ENCODE results near the gene LRRC56. TPM values are rescaled to one million over a fixed set of nuclear protein-coding genes. Genes with fewer than 3 reads are reported as not detected.
A peak's percentile ranks its signal among the peaks of the same experiment; 100 is the strongest.

LRRC56 gene
- total RNA-seq, 2 experiments from 2014 or later = 0.96 to 0.98 TPM

GRCh38 chr11:537622-538430 is 499 bp downstream of the LRRC56 start:
- Mint-ChIP-seq H3K27ac (peak overlapping the region; percentile 19), H3K27me3 (no peaks in the 10 kb centered on the region), H3K36me3 (ENCODE audit: low read depth) (no peaks in the 10 kb centered on the region), H3K4me3 (peak overlapping the region; percentile 79), H3K4me1 (peaks cover 17% of the 10 kb centered on the region), H3K9me3 (ENCODE audit: low read depth) (no peaks in the 10 kb centered on the region)
- DNase-seq (no peak), ATAC-seq (no peak)
- intact Hi-C loops (cut with DNase I, micrococcal nuclease) = loop anchor here in 1 of 2 experiments (1.0 to 5.0 kb wide), 2 partner anchors 17 to 184 kb away; no protein-coding TSS in a partner anchor
- CTCF ChIA-PET = interaction anchor here (0.6 to 1.4 kb wide), 3 partner anchors 8 to 19 kb away, joined by 3 to 5 read pairs (median 3); no protein-coding TSS in a partner anchor
- POLR2A ChIA-PET = no interaction called here

- Mint-ChIP-seq H3K27ac (no peak overlapping the region), H3K9me3 (ENCODE audit: low read depth) (no peaks in the 10 kb centered on the region), H3K4me1 (peaks cover 17% of the 10 kb centered on the region), H3K4me3 (no peak overlapping the region), H3K27me3 (no peaks in the 10 kb centered on the region), H3K36me3 (ENCODE audit: low read depth) (no peaks in the 10 kb centered on the region)
- CTCF ChIA-PET = interaction anchor here (0.6 to 1.0 kb wide), 3 partner anchors 16 to 234 kb away, joined by 3 read pairs; no protein-coding TSS in a partner anchor
- POLR2A ChIA-PET = interaction anchor here (0.6 kb wide), 1 partner anchor 29 kb away, joined by 5 read pairs; no protein-coding TSS in a partner anchor
- DNase-seq = no peak
- intact Hi-C loops (cut with DNase I, micrococcal nuclease) = loop anchor here in 1 of 2 experiments (5.0 kb wide), 1 partner anchor 184 kb away; no protein-coding TSS in a partner anchor
- ATAC-seq = no peak
Measured at GRCh38 chr11:538431-539051, 1.2 kb downstream of the LRRC56 start.

GRCh38 chr11:539971-540481 is 2.7 kb downstream of the LRRC56 start:
- no peaks in the 10 kb centered on the region for H3K9me3 Mint-ChIP-seq (ENCODE audit: low read depth)
- POLR2A ChIA-PET = no interaction called here
- intact Hi-C loops (cut with DNase I, micrococcal nuclease) = loop anchor here in 1 of 2 experiments (5.0 kb wide), 1 partner anchor 182 kb away; no protein-coding TSS in a partner anchor
- no peaks in the 10 kb centered on the region for H3K27me3 Mint-ChIP-seq
- no peak for DNase-seq
- H3K4me3 Mint-ChIP-seq = no peak overlapping the region
- H3K4me1 Mint-ChIP-seq = peaks cover 13% of the 10 kb centered on the region
- CTCF ChIA-PET = no interaction called here
- H3K36me3 Mint-ChIP-seq (ENCODE audit: low read depth) = no peaks in the 10 kb centered on the region
- no peak overlapping the region for H3K27ac Mint-ChIP-seq
- no peak for ATAC-seq

GRCh38 chr11:540583-541432 is 3.5 kb downstream of the LRRC56 start:
- Mint-ChIP-seq H3K36me3 (ENCODE audit: low read depth) (no peaks in the 10 kb centered on the region), H3K27ac (no peak overlapping the region), H3K27me3 (no peaks in the 10 kb centered on the region), H3K4me3 (no peak overlapping the region), H3K9me3 (ENCODE audit: low read depth) (no peaks in the 10 kb centered on the region), H3K4me1 (peaks cover 13% of the 10 kb centered on the region)
- intact Hi-C loops (cut with DNase I, micrococcal nuclease) = no loop called here
- ATAC-seq = no peak
- ChIA-PET CTCF (interaction anchor here (1.1 kb wide), 1 partner anchor 169 kb away, joined by 3 read pairs; no protein-coding TSS in a partner anchor), POLR2A (no interaction called here)
- DNase-seq = no peak

GRCh38 chr11:541433-541885 is 4.1 kb downstream of the LRRC56 start:
- Mint-ChIP-seq H3K36me3 (ENCODE audit: low read depth) (no peaks in the 10 kb centered on the region), H3K4me3 (no peak overlapping the region), H3K9me3 (ENCODE audit: low read depth) (no peaks in the 10 kb centered on the region), H3K27ac (no peak overlapping the region), H3K4me1 (peaks cover 9% of the 10 kb centered on the region), H3K27me3 (no peaks in the 10 kb centered on the region)
- CTCF ChIA-PET = interaction anchor here (1.1 kb wide), 1 partner anchor 170 kb away, joined by 3 read pairs; no protein-coding TSS in a partner anchor
- ATAC-seq (no peak), DNase-seq (no peak)
- intact Hi-C loops (cut with DNase I, micrococcal nuclease) = no loop called here
- POLR2A ChIA-PET = no interaction called here

GRCh38 chr11:544817-545166 is 7.5 kb downstream of the LRRC56 start:
- CTCF ChIA-PET = no interaction called here
- no peak for DNase-seq
- no peaks in the 10 kb centered on the region for H3K36me3 Mint-ChIP-seq (ENCODE audit: low read depth)
- ATAC-seq = no peak
- POLR2A ChIA-PET = no interaction called here
- no peaks in the 10 kb centered on the region for H3K9me3 Mint-ChIP-seq (ENCODE audit: low read depth)
- no peaks in the 10 kb centered on the region for H3K4me1 Mint-ChIP-seq
- H3K27ac Mint-ChIP-seq = no peak overlapping the region
- H3K27me3 Mint-ChIP-seq = no peaks in the 10 kb centered on the region
- intact Hi-C loops (cut with DNase I, micrococcal nuclease) = no loop called here
- no peak overlapping the region for H3K4me3 Mint-ChIP-seq

GRCh38 chr11:545171-545570 is 7.8 kb downstream of the LRRC56 start:
- no peaks in the 10 kb centered on the region for H3K9me3 Mint-ChIP-seq (ENCODE audit: low read depth)
- H3K36me3 Mint-ChIP-seq (ENCODE audit: low read depth) = no peaks in the 10 kb centered on the region
- H3K4me1 Mint-ChIP-seq = no peaks in the 10 kb centered on the region
- ATAC-seq = no peak
- no peak for DNase-seq
- POLR2A ChIA-PET = no interaction called here
- CTCF ChIA-PET = interaction anchor here (0.7 to 1.4 kb wide), 2 partner anchors 8 to 9 kb away, joined by 4 to 5 read pairs; partner anchors contain the start of gene LRRC56
- intact Hi-C loops (cut with DNase I, micrococcal nuclease) = no loop called here
- no peak overlapping the region for H3K27ac Mint-ChIP-seq
- no peak overlapping the region for H3K4me3 Mint-ChIP-seq
- no peaks in the 10 kb centered on the region for H3K27me3 Mint-ChIP-seq

GRCh38 chr11:548700-549603 is 11.6 kb downstream of the LRRC56 start:
- Mint-ChIP-seq H3K36me3 (ENCODE audit: low read depth) (no peaks in the 10 kb centered on the region), H3K4me3 (no peak overlapping the region), H3K27ac (no peak overlapping the region), H3K4me1 (no peaks in the 10 kb centered on the region), H3K9me3 (ENCODE audit: low read depth) (no peaks in the 10 kb centered on the region), H3K27me3 (no peaks in the 10 kb centered on the region)
- intact Hi-C loops (cut with DNase I, micrococcal nuclease) = no loop called here
- ATAC-seq = no peak
- ChIA-PET CTCF (interaction anchor here (0.7 kb wide), 1 partner anchor 13 kb away, joined by 4 read pairs; no protein-coding TSS in a partner anchor), POLR2A (no interaction called here)
- DNase-seq = no peak

- DNase-seq = no peak
- ChIA-PET POLR2A (no interaction called here), CTCF (interaction anchor here (0.6 kb wide), 1 partner anchor 57 kb away, joined by 4 read pairs; no protein-coding TSS in a partner anchor)
- Mint-ChIP-seq H3K9me3 (ENCODE audit: low read depth) (no peaks in the 10 kb centered on the region), H3K27ac (no peak overlapping the region), H3K4me3 (no peak overlapping the region), H3K27me3 (no peaks in the 10 kb centered on the region), H3K36me3 (ENCODE audit: low read depth) (no peaks in the 10 kb centered on the region), H3K4me1 (no peaks in the 10 kb centered on the region)
- intact Hi-C loops (cut with DNase I, micrococcal nuclease) = no loop called here
- no peak for ATAC-seq
Measured at GRCh38 chr11:550021-550745, 12.9 kb downstream of the LRRC56 start.

- H3K27ac Mint-ChIP-seq = no peak overlapping the region
- CTCF ChIA-PET = interaction anchor here (0.6 kb wide), 1 partner anchor 57 kb away, joined by 4 read pairs; no protein-coding TSS in a partner anchor
Measured at GRCh38 chr11:550746-551085, 13.4 kb downstream of the LRRC56 start.

More at GRCh38 chr11:550746-551085, 13.4 kb downstream of the LRRC56 start:
- no peaks in the 10 kb centered on the region for H3K4me1 Mint-ChIP-seq
- DNase-seq = no peak
- no peaks in the 10 kb centered on the region for H3K9me3 Mint-ChIP-seq (ENCODE audit: low read depth)
- POLR2A ChIA-PET = no interaction called here
- no peak overlapping the region for H3K4me3 Mint-ChIP-seq
- intact Hi-C loops (cut with DNase I, micrococcal nuclease) = no loop called here
- no peaks in the 10 kb centered on the region for H3K27me3 Mint-ChIP-seq
- no peaks in the 10 kb centered on the region for H3K36me3 Mint-ChIP-seq (ENCODE audit: low read depth)
- ATAC-seq = no peak

Measured in activated CD4-positive, alpha-beta T cell treated with anti-CD3 and anti-CD28 coated beads for 36 hours (primary cell).